Ascending aorta (tissue), 2 donors: ENCODE results near the gene LARP6. TPM values are rescaled to one million over a fixed set of nuclear protein-coding genes. Genes with fewer than 3 reads are reported as not detected.
A peak's percentile ranks its signal among the peaks of the same experiment; 100 is the strongest.

ENCODE experiments used
- DNase-seq, 2 donors: peaks; one replicate each; pipeline ENCODE4 v3.0.0-alpha.2; 2019; ENCODE audit warnings: low spot score in 2 of 2
- H3K27ac ChIP-seq, 2 donors: fragments of 200-600 bp; sonication (generic); one replicate each; pipeline ENCODE4 v1.5.1; 2016 to 2017; ENCODE audit warnings: mild to moderate bottlenecking in 1 of 2
- H3K27me3 ChIP-seq: fragments of 200-600 bp; sonication (generic); one replicate; pipeline ENCODE4 v1.5.1; 2017
- H3K36me3 ChIP-seq, 2 donors: fragments of 200-600 bp; sonication (generic); one replicate each; pipeline ENCODE4 v1.5.1; 2016
- H3K4me1 ChIP-seq, 2 donors: fragments of 200-600 bp; sonication (generic); one replicate each; pipeline ENCODE4 v1.5.1; 2016 to 2017; ENCODE audit warnings: mild to moderate bottlenecking in 1 of 2
- H3K4me3 ChIP-seq, 2 donors: fragments of 200-600 bp; sonication (generic); one replicate each; pipeline ENCODE4 v1.5.1; 2016 to 2017; ENCODE audit warnings: mild to moderate bottlenecking in 1 of 2
- H3K9me3 ChIP-seq, 2 donors: fragments of 200-600 bp; sonication (generic); one replicate each; pipeline ENCODE4 v1.5.1; 2016
- intact Hi-C: fragments of 100-400 bp; cut with DNase I; formaldehyde crosslinking; loops from one replicate; pipeline ENCODE4 v1.15.1; 2023
- total RNA-seq: library from RNA; depleted of rRNA; stranded (reverse); fragments of >200 nt; gene quantifications from one replicate; pipeline ENCODE4 v1.1.0, GENCODE V29; 2016
- TF ChIP-seq, protein P1 (sequence below), 3 experiments: fragments of 200-600 bp in 2 of 3; fragments of 450-650 bp in 1 of 3; sonication (generic) in 2 of 3; IDR thresholded peaks; one replicate each; pipeline ENCODE4 v1.5.1; 2016 to 2019; ENCODE audit warnings: antibody characterized with exemption in 3 of 3, mild to moderate bottlenecking in 1 of 3, moderate library complexity in 1 of 3

LARP6 gene
- total RNA-seq, 1 donor from 2014 or later: 18.7 TPM

DNA sequence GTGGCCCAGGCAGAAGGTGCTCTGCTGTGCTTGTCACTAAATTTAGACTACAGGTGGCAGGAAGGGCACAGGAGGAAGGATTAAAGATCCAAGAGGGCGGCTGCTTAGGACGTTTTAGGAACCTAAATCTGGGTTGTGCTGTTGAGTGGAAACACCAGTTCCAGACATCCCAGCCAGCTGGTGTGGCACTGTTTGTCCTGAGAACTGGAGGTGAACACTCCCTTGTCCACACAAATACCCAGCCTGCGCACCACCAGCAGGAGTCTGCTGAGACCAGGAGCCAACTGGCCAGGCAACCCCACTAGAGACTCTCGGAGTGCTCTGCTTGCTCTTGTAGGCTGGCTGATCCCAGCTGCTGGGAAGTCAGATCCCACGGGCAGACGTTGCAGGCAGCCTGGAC, 60.3 kb downstream of the LARP6 start:
- DNase-seq: no peak
- Histone ChIP-seq H3K27ac (no peak overlapping the region), H3K4me1 (peaks cover 0 to 8% of the 10 kb centered on the region in 2 donors), H3K4me3 (no peak overlapping the region), H3K9me3 (no peaks in the 10 kb centered on the region), H3K27me3 (no peaks in the 10 kb centered on the region), H3K36me3 (no peaks in the 10 kb centered on the region)
- intact Hi-C loops: no loop called here
- TF ChIP-seq, protein P1, sequence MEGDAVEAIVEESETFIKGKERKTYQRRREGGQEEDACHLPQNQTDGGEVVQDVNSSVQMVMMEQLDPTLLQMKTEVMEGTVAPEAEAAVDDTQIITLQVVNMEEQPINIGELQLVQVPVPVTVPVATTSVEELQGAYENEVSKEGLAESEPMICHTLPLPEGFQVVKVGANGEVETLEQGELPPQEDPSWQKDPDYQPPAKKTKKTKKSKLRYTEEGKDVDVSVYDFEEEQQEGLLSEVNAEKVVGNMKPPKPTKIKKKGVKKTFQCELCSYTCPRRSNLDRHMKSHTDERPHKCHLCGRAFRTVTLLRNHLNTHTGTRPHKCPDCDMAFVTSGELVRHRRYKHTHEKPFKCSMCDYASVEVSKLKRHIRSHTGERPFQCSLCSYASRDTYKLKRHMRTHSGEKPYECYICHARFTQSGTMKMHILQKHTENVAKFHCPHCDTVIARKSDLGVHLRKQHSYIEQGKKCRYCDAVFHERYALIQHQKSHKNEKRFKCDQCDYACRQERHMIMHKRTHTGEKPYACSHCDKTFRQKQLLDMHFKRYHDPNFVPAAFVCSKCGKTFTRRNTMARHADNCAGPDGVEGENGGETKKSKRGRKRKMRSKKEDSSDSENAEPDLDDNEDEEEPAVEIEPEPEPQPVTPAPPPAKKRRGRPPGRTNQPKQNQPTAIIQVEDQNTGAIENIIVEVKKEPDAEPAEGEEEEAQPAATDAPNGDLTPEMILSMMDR (IDR thresholded peaks at IDR 0.05): no peak

DNA sequence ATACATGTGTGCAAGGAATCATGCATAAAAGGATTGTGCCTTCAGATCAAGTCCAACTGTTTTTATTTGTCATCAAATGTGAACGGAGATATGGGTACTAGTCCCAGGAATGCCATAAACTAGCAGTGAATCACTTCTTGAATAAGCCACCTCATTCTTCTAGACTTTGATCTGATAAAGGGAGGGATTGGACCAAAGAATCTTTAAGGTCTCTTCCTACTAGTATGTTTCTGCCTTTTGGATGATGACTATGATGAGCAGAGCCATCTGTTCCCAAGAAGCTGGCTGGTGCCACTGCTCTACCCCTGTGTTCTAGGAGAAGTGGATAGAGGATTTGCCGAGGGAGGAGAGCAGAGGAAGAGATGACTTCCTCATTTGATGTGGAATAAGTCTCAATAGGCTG, 61.8 kb downstream of the LARP6 start:
- Histone ChIP-seq H3K9me3 (no peaks in the 10 kb centered on the region), H3K4me3 (no peak overlapping the region), H3K27ac (no peak overlapping the region), H3K36me3 (no peaks in the 10 kb centered on the region), H3K27me3 (no peaks in the 10 kb centered on the region), H3K4me1 (peaks cover 0 to 8% of the 10 kb centered on the region in 2 donors)
- no peak for DNase-seq
- TF ChIP-seq, protein P1 (IDR thresholded peaks at IDR 0.05): no peak
- intact Hi-C loops: no loop called here

DNA sequence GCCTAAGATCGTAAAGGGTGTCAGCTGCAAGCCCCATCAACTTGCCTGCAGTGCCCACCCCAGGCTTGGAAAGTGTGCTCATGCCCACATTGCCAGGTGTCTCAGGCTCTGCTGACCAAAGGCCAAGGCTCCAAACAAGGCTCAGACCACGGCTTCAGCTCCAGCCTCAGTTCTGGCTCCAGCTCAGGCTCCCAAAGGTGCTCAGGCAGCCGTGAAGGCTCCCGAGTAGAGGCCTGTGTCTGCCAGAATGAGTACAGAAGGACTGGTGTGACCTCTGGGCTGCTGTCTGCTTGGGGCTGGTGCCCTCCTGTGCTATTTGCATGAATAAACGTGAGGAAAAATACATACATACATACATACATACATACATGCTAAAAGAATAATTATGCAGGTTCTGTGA, 62.7 kb downstream of the LARP6 start:
- no peak for DNase-seq
- Histone ChIP-seq H3K9me3 (no peaks in the 10 kb centered on the region), H3K4me3 (no peak overlapping the region), H3K4me1 (peaks cover 0 to 8% of the 10 kb centered on the region in 2 donors), H3K27ac (no peak overlapping the region), H3K27me3 (no peaks in the 10 kb centered on the region), H3K36me3 (no peaks in the 10 kb centered on the region)
- TF ChIP-seq, protein P1 (IDR thresholded peaks at IDR 0.05): no peak
- intact Hi-C loops: no loop called here

DNA sequence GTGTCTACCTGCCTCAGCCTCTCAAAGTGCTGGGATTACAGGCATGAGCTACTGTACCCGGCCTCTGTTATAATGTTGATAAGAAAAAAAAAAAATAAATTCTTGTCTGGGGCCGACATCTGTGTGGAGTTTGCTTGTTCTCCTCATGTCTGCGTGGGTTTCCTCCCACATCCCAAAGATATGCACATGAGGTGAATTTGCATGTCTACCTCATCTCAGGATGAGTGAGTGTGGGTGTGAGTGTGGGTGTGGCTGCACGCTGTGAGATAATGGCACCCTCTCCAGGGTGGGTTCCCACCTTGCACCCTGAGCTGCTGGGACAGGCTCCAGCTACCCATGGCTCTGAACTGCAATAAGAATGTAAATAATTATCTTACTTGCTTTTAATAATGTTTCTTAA, 64.7 kb downstream of the LARP6 start:
- TF ChIP-seq, protein P1 (IDR thresholded peaks at IDR 0.05): no peak
- DNase-seq: peak in 1 of 2 donors; percentile 30
- Histone ChIP-seq H3K4me3 (no peak overlapping the region), H3K36me3 (no peaks in the 10 kb centered on the region), H3K9me3 (no peaks in the 10 kb centered on the region), H3K4me1 (no peaks in the 10 kb centered on the region), H3K27me3 (no peaks in the 10 kb centered on the region), H3K27ac (no peak overlapping the region)
- intact Hi-C loops: no loop called here

DNA sequence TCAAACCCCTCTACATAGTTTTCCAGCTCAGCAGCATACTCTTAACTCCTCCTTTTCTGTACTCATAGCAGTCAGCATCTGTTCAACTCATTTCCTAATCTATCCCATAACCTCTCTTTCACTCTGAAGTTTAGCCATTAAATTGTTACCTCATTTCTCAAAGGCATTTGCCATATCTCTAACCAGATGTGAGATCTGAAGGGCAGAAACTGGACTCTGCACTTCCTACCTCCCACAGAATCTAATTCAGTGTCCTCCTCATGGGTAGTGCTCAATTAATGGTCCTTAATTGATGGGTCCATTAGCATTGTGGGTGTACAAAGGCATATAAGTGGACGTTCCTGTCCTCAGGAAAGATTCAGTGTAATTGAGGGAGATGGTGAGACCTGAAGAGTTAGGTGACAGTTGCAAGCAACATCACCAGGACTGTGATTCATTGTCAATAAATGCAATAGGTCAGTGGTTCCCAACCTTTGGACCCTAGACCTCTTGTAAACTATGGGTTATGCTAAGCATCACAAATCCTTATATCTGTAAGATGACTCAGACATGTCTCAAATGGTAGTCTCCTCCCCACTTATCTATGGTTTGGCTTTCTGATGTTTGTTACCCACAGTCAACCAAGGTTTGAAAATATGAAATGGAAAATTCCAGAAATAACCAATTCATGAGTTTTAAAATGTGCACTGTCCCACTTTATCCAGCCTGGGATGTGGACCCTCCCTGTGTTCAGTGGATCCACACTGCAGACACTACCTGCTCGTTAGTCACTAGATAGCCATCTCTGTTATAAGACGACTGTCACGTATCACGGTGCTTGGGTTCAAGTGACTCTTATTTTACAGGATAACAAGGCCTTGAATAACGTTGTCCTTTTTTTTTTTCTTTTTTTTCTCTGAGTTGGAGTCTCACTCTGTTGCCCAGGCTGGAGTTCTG, 65.6 kb downstream of the LARP6 start:
- Histone ChIP-seq H3K9me3 (no peaks in the 10 kb centered on the region), H3K36me3 (no peaks in the 10 kb centered on the region), H3K27ac (no peak overlapping the region), H3K4me3 (no peak overlapping the region), H3K4me1 (no peaks in the 10 kb centered on the region), H3K27me3 (no peaks in the 10 kb centered on the region)
- intact Hi-C loops: no loop called here
- peak in 1 of 2 donors; percentile 16 for DNase-seq
- TF ChIP-seq, protein P1 (IDR thresholded peaks at IDR 0.05): no peak
